Coronary artery (tissue), 2 donors: ENCODE measurements around the gene DNAAF8.
"Not testable (repeated sequence)": the region's sequence is repeated elsewhere in the genome, so short reads cannot be mapped to it uniquely, and the experiment has no call there.

Source experiments
- DNase-seq: peaks from one replicate; pipeline ENCODE4 v3.0.0-alpha.2; 2017; ENCODE audit warnings: low spot score
- H3K27ac ChIP-seq, 2 donors: fragments of 200-600 bp; sonication (generic); one replicate each; pipeline ENCODE4 v1.5.1; 2016 to 2019
- H3K4me3 ChIP-seq: fragments of 200-600 bp; sonication (generic); 2 replicates; pipeline ENCODE4 v1.5.1; 2016; ENCODE audit warnings: mild to moderate bottlenecking, moderate library complexity
- CTCF ChIP-seq: fragments of 200-600 bp; sonication (generic); IDR thresholded peaks from one replicate; pipeline ENCODE4 v1.5.1; 2019; ENCODE audit warnings: antibody characterized with exemption

Gene DNAAF8

GRCh38 chr16:4737545-4737944, 3.2 kb downstream of the DNAAF8 start:
- TF ChIP-seq CTCF, result no peak
- Histone ChIP-seq H3K4me3 (no peak overlapping the region), H3K27ac (no peak overlapping the region)
- DNase-seq, result no peak

DNA sequence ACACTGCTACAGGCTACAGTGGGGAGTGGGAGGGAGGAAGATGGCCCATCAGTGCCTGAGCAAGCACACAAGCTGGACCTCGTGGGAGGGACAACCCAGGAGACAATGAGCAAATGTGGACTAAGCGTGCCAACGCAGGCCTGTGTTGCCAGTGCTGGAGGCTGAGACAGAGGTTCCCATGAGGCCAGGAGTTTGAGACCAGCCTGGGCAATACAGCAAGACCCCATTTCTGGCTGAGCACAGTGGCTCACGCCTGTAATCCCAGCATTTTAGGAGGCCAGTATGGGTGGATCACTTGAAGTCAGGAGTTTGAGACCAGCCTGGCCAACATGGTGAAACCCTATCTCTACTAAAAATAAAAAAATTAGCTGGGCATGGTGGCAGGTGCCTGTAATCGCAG, 4.0 kb downstream of the DNAAF8 start:
- not testable (repeated sequence) for DNase-seq, H3K27ac ChIP-seq, H3K4me3 ChIP-seq

- no peak for TF ChIP-seq CTCF
- no peak overlapping the region for H3K4me3 ChIP-seq
- no peak for DNase-seq
- no peak overlapping the region for H3K27ac ChIP-seq
Observed at GRCh38 chr16:4743226-4743878, 9.0 kb downstream of the DNAAF8 start.

GRCh38 chr16:4744555-4745273, 10.4 kb downstream of the DNAAF8 start:
- Histone ChIP-seq H3K27ac (no peak overlapping the region), H3K4me3 (no peak overlapping the region)
- TF ChIP-seq CTCF, result no peak
- no peak for DNase-seq

DNA sequence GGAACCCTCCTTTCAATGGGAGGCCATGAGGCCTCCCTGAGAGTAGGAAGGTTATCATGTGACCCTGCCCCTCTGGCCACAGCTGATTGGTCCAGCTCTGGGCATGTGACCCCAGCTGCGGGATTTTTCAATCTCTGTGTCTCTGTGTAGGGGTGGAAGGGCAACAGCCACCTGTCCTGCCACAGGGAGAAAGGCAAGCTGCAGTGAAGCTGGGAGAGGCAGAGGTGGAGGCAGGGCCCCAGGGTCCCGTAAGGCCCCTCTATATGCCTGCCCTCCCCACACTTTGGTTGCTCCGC, 10.9 kb downstream of the DNAAF8 start:
- no peak overlapping the region for H3K27ac ChIP-seq
- H3K4me3 ChIP-seq, result no peak overlapping the region
- no peak for TF ChIP-seq CTCF
- no peak for DNase-seq

- no peak for TF ChIP-seq CTCF
- Histone ChIP-seq H3K27ac (no peak overlapping the region), H3K4me3 (no peak overlapping the region)
- no peak for DNase-seq
Observed at GRCh38 chr16:4746215-4746614, 11.9 kb downstream of the DNAAF8 start.

DNA sequence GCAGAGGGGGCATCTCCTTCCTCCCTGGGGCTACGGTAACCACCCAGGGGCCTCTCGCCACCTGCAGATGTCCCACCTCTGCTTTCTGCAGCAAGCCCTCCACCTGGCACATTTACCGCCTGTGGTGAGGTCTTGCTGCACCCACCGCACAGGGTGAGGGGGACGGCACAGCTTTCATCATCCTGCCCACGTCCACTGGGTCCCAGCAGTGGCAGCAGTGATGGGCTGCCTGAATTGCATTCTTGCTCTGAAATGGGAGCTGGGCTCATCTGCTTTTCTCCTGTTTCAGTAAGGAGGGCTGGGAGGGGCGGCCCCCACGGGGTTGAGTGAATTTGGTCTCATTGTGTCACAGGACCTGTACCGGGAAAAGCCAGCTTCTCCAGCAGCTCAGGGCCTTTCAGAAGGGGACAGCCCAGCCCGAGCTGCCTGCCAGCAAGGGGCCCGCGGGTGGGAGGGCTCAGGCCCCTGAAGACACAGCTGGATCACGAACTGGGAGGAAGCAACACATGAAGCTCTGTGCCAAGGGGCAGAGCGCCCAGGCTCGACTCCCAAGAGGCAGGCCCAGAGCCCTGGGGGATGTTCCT, 12.7 kb downstream of the DNAAF8 start:
- TF ChIP-seq CTCF, result no peak
- no peak for DNase-seq
- Histone ChIP-seq H3K4me3 (no peak overlapping the region), H3K27ac (no peak overlapping the region)
